Adipose tissue (tissue), 3 donors: Measurements from ENCODE around the gene ABHD4. TPM values are rescaled to one million over a fixed set of nuclear protein-coding genes. Genes with fewer than 3 reads are reported as not detected.
"Not testable (repeated sequence)": the region's sequence is repeated elsewhere in the genome, so short reads cannot be mapped to it uniquely, and the experiment has no call there.

Experiments used
- H3K27ac ChIP-seq: one replicate; pipeline ENCODE4 v1.5.1; 2013; ENCODE audit warnings: low read depth, low read length
- WGBS, 3 donors: extraction: QIAGEN DNeasy Blood & Tissue Kit; methylation state at CpG; one replicate each; pipeline ENCODE4 v1.1.7; 2013; 5-methylcytosine and 5-hydroxymethylcytosine counted together
- polyA plus RNA-seq, 3 donors: library from polyadenylated mRNA; stranded (reverse); fragments of 200-250 nt; gene quantifications; one replicate each; pipeline ENCODE4 v1.2.3, GENCODE V29; 2013
- donor health status: healthy with polysubstance abuse.
- donor health status: Bipolar disorder and iron deficiency.
- donor health status: healthy.

ABHD4 gene
- polyA plus RNA-seq: 10 to 100 TPM in 2 of 3 donors, 1 to 10 TPM in 1; 9.3 to 20.0 (median 19.5) TPM

- no peak within 1 kb of the TSS for H3K27ac ChIP-seq
- 0% methylated on average over 49 of the region's 49 CpGs for WGBS, 3 donors
Measured at GRCh38 chr14:22598099-22598895, at the start of gene ABHD4. Gene ABHD4, plus strand, starts transcription at chr14:22598300. Its CDS starts 7 bp downstream, at chr14:22598307.

- 81 to 90% (median 82%) methylated on average over 6 of the region's 6 CpGs for WGBS, 3 donors
Measured at GRCh38 chr14:22549324-22549962, 48.7 kb upstream of the ABHD4 start.

GRCh38 chr14:22549981-22550673 is 48.0 kb upstream of the ABHD4 start:
- H3K27ac ChIP-seq: no peak overlapping the region
- WGBS, 3 donors: 47 to 72% (median 59%) methylated on average over 11 of the region's 11 CpGs

More at GRCh38 chr14:22549324-22549962, 48.7 kb upstream of the ABHD4 start:
- no peak overlapping the region for H3K27ac ChIP-seq

- 45 to 55% (median 49%) methylated on average over 5 of the region's 5 CpGs for WGBS, 3 donors
- no peak overlapping the region for H3K27ac ChIP-seq
Measured at GRCh38 chr14:22551605-22551997, 46.5 kb upstream of the ABHD4 start.

- WGBS, 3 donors: 83 to 87% (median 85%) methylated on average over 13 of the region's 13 CpGs
- H3K27ac ChIP-seq: no peak overlapping the region
Measured at GRCh38 chr14:22552001-22552826, 45.9 kb upstream of the ABHD4 start.

- H3K27ac ChIP-seq: no peak overlapping the region
- WGBS, 3 donors: 91 to 95% (median 95%) methylated on average over 2 of the region's 2 CpGs
Measured at GRCh38 chr14:22552827-22553076, 45.3 kb upstream of the ABHD4 start.

- WGBS, 3 donors: 79 to 88% (median 86%) methylated on average over 5 of the region's 5 CpGs
Measured at GRCh38 chr14:22553445-22553844, 44.7 kb upstream of the ABHD4 start.

GRCh38 chr14:22553861-22554497 is 44.1 kb upstream of the ABHD4 start:
- not testable (repeated sequence) for H3K27ac ChIP-seq
- 88 to 94% (median 88%) methylated on average over 5 to 12 of the region's 14 CpGs for WGBS, 3 donors

More at GRCh38 chr14:22553445-22553844, 44.7 kb upstream of the ABHD4 start:
- no peak overlapping the region for H3K27ac ChIP-seq

GRCh38 chr14:22554498-22555383 is 43.4 kb upstream of the ABHD4 start:
- H3K27ac ChIP-seq: no peak overlapping the region
- 84 to 86% (median 86%) methylated on average over 14 to 15 of the region's 15 CpGs for WGBS, 3 donors

GRCh38 chr14:22555384-22556011 is 42.6 kb upstream of the ABHD4 start:
- 72 to 88% (median 81%) methylated on average over 4 of the region's 4 CpGs for WGBS, 3 donors
- no peak overlapping the region for H3K27ac ChIP-seq

GRCh38 chr14:22556021-22556989 is 41.8 kb upstream of the ABHD4 start:
- no peak overlapping the region for H3K27ac ChIP-seq
- 30 to 50% (median 41%) methylated on average over 28 of the region's 28 CpGs for WGBS, 3 donors

GRCh38 chr14:22556990-22557623 is 41.0 kb upstream of the ABHD4 start:
- no peak overlapping the region for H3K27ac ChIP-seq
- 6 to 8% (median 7%) methylated on average over 23 to 28 of the region's 28 CpGs for WGBS, 3 donors

- no peak overlapping the region for H3K27ac ChIP-seq
- 18 to 80% (median 80%) methylated on average over 1 of the region's 1 CpG for WGBS, 3 donors
Measured at GRCh38 chr14:22557846-22558220, 40.3 kb upstream of the ABHD4 start.

GRCh38 chr14:22558221-22558913 is 39.7 kb upstream of the ABHD4 start:
- whole genome bisulfite sequencing, 3 donors: 71 to 77% (median 72%) methylated on average over 25 of the region's 25 CpGs
- H3K27ac ChIP-seq: no peak overlapping the region

GRCh38 chr14:22559041-22559440 is 39.1 kb upstream of the ABHD4 start:
- 39 to 68% (median 52%) methylated on average over 1 of the region's 1 CpG for WGBS, 3 donors
- no peak overlapping the region for H3K27ac ChIP-seq
